ENCODE data around the gene ZG16. TPM values are rescaled to one million over a fixed set of nuclear protein-coding genes. Genes with fewer than 3 reads are reported as not detected.

The ZG16 gene
- total RNA-seq, 1 donor from 2014 or later: not detected

DNA sequence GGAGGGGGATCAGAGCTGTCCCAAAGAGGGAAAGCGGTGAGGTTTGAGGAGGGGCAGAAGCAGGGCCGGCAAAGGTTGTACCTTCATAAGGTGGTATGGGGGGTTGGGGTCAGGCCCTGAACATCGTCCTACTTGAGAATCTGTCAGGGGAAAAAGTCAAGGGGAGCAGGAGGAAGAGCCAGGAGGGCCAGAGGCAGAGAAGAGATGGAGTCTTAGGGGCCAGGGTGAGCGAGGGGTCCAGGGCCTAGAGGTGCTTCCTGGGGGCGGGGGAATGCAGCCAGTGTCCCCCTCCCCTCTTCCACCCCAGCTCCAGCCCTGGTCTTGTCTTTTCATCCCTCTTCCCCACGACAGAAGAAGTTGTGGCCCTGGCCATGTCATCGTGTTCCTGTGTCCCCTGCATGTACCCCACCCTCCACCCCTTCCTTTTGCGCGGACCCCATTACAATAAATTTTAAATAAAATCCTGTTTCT is 32.7 kb downstream of the ZG16 start:
- ATAC-seq: no peak

DNA sequence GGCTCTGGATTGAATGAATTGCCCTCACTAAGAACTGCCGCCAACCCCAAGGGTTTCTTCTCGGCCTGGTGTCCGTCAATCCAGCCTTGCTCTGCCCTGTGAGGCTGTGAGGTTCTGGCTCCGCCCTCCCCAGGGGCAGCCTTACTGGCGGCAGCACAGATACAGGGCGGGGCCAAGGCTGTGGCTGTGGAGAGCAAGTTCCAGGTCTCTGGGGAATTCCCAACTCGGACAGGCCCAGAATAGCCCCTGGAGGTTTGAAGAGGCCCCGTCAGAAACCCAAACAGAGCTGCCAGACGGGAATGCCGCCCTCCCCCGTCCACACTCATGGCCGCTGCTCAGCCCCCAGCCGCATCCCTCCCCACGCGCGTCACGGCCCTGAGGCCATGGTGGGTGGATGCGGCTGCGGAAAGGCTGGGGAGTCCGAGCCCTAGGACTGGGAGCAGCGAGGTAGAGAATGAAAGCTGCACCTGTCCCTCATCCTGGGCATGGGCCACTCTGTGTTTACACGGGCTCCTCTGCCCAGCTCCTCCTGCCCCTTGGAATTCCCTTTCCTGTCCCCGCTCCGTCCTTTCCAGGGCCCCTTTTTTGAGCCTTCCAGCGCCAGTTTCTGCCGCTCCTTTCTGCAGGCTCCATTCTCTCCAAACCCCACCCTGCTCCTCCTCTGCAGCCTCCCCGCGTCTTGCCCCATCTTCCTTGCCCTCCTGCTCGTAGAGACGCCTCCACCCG is 33.3 kb downstream of the ZG16 start:
- peak; percentile 53 for ATAC-seq

DNA sequence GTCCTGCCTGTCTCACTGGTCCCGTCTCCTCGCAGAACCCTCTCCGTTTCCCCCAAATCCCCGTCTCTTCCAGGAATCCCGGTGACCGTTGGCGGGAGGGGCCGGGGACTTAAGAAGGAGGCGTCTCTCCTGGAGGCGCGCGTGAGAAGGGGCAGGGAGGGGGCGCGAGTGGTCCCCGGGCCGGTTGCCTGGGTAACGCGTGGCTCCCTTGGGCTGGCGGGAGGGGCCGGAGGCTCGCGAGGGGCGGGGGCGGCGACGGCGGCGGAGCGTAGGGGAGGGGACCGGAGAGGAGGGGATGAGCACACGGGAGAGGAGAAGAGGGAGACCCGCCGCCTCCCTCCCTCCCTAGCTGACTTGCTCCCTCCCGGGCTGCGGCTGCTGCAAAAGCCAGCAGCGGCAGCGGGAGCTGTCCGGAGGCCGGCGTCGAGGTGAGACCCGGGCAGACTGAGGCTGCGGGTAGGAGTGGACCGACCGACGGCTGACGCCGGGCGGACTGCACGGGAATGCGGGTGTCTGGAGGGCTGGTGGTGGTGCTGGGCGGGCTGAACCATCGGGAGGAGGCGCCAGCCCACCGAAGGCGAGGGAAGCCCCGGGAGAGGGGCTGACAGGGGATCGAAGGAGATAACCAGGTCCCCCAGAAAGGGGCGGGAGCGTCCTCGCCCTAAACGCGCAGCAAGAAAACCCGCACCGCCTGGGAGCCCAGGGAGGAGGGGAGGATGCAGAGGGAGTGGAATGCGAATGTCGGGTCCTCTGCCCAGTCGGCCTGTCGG is 34.0 kb downstream of the ZG16 start, which contains the start of gene PRRT2:
Gene PRRT2, plus strand, starts transcription at position 298 of the 770 bp plus-strand sequence. CDS start 862 bp downstream, outside the sequence.
- ATAC-seq: no peak

DNA sequence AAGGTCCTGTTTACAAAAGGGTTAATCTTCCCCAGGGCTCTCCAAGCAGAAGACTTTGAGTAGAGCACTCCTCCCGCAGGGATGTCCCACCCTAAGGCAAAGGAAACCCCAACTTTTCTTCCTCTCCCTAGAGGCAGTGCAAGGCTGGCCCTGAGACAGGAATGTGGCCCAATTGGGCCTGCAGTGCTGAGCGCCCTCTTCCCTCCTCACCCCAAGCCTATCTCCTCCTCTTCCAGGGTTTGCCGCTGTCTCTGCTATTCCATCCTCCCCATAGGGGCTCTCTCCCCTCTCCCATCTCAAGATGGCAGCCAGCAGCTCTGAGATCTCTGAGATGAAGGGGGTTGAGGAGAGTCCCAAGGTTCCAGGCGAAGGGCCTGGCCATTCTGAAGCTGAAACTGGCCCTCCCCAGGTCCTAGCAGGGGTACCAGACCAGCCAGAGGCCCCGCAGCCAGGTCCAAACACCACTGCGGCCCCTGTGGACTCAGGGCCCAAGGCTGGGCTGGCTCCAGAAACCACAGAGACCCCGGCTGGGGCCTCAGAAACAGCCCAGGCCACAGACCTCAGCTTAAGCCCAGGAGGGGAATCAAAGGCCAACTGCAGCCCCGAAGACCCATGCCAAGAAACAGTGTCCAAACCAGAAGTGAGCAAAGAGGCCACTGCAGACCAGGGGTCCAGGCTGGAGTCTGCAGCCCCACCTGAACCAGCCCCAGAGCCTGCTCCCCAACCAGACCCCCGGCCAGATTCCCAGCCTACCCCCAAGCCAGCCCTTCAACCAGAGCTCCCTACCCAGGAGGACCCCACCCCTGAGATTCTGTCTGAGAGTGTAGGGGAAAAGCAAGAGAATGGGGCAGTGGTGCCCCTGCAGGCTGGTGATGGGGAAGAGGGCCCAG is 34.9 kb downstream of the ZG16 start:
- ATAC-seq: no peak

DNA sequence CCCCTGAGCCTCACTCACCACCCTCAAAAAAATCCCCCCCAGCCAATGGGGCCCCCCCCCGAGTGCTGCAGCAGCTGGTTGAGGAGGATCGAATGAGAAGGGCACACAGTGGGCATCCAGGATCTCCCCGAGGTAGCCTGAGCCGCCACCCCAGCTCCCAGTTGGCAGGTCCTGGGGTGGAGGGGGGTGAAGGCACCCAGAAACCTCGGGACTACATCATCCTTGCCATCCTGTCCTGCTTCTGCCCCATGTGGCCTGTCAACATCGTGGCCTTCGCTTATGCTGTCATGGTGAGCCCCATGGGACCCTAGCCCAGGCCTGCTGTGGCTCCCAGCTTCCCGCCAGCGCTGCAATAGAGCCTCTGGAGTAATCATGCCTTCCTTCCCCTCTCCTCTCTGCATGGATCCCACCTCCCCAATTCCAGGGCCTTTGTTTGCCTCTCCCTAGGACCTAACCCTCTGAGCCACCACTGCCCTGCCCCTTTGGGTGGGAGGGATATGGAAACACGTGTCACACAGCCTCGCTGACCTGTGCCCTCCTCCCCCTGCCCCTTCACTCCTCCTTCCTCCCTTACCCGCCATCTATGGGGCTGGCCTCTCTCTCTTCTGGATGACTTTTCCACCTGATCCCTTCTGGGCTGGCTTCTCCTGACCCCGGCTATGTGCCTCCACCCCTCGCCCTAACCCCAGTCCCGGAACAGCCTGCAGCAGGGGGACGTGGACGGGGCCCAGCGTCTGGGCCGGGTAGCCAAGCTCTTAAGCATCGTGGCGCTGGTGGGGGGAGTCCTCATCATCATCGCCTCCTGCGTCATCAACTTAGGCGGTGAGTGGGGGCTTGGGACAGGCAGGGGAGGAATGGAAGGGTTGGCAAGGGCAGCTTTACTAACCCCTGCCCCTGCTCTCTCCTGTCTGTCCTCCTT is 35.8 kb downstream of the ZG16 start:
- no peak for ATAC-seq

DNA sequence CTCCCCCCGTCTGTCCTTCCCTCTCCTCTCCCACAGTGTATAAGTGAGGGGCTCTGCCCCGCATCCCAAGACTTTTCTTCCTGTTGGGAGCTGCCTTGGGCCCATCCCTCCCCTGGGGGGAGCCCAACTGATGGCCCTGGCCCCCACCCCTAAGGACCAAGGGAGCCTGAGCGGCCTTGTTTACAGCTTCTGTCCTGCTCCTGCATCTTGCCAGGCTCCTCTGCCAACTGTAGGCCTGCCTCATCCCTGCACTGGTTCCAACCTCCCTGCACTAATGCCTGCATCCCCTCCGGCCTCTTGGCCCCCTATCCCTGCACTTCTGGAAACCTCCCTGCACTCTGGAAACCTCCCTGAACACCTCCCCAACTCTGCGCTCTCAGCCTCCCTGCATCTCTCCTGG is 36.5 kb downstream of the ZG16 start:
- no peak for ATAC-seq

DNA sequence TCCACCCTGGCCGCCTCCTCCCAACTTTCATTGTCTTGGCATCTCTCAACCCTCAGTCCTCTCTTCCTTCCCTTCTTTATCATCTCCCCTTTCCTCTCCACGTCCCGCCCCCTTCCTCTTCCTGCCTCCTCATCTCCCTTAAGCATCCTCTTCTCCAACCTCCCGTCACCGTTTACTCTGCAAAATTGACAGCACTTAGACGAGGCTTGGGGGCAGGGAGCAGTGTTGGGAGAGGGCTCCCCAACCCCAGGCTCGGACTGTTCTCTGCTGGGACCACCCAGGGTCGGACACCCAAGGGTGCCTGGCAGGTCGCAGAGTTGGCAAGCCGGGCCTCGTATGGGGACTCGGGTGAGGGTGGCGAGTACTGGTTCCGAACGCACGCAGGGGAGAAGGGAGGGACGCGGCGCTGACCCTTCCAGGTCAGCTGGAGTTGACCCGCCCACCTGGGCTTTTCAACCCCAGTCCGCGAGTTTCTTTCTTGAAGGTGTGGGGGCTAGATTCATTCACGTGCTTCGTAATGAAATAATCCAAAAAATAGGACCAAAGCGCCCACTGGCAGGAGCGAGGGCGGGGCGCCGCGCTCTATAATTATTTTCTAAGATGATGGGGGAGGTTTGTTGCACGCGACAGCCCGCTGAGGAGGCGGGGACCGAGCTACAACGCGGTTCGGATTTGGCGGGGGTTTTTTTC is 37.1 kb downstream of the ZG16 start:
- no peak for ATAC-seq

DNA sequence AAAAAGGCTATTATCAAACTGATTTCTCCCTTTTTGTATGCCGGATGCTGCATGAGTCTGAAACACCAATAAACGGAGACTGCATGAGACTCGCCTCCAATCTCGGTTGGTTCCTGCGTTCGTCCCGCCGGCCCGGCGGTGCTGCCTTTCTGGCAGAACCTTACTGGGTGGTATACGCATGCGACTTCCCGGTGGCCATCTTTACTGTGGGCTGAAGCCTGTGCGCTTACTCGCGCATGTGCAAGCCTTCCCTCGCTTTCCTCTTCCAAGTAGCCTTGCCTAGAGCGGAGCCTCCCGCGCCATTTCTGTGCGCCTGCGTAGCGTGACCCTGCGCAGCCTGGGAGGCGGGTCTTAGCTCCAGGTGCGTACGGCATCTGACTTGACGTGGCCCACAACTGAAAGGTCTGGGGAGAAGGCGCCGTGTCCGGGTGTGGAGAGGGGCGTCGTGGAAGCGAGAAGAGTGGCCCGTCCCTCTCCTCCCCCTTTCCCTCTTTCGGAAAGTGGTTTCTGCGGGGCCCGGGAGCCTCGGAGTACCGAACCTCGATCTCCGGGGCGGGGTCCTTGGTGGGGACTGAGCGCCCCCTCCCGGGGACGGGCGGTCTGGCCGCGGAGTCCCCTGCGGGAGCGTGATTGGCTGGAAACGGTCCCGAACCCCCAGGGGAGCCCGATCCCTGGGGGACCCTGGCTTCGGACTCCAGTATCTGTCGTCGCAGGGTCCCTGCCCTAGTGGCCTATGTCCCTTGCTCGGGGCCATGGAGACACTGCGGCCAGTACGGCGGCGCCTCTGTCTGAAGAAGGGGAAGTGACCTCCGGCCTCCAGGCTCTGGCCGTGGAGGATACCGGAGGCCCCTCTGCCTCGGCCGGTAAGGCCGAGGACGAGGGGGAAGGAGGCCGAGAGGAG is 38.0 kb downstream of the ZG16 start, which contains the start of gene PAGR1:
Gene PAGR1, plus strand, starts transcription at position 360 of the 901 bp plus-strand sequence. Its CDS starts 374 bp downstream, at position 734.
- ATAC-seq: peak; percentile 85

DNA sequence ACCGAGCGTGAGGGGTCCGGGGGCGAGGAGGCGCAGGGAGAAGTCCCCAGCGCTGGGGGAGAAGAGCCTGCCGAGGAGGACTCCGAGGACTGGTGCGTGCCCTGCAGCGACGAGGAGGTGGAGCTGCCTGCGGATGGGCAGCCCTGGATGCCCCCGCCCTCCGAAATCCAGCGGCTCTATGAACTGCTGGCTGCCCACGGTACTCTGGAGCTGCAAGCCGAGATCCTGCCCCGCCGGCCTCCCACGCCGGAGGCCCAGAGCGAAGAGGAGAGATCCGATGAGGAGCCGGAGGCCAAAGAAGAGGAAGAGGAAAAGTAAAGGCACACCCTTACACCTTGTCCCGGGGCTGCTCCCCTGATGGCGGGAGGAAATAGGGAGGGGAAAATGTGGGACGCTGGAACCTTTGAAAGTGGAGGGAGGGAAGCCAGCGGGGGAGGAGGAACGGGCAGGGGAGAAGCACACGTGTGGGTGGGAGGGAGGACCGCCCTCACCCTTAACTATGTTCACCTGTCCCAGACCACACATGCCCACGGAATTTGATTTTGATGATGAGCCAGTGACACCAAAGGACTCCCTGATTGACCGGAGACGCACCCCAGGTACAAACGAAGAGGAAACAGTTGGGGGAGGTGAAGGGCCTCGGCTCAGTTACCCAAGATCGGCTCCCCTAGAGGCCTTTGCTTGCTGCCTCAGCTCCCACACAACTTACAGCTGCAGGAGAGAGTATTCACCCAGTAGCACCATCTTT is 38.8 kb downstream of the ZG16 start:
- peak; percentile 14 for ATAC-seq

DNA sequence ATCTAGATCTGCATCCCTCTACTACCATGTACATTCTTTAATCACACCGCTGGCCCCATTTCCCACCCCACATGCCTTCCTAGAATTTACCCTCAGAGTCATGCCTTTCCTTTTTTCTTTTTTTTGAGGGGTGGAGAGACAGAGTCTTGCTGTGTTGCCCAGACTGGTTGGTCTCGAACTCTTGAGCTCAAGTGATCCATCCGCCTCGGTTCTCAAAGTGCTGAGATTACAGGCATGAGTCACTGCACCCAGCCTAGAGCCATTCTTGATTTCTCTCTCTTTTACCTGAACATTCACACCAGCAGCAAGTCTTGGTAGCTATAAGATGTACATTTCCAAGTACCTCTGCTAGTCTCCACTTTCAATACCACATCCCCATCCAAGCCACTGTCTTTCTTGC is 40.0 kb downstream of the ZG16 start:
- ATAC-seq: no peak

DNA sequence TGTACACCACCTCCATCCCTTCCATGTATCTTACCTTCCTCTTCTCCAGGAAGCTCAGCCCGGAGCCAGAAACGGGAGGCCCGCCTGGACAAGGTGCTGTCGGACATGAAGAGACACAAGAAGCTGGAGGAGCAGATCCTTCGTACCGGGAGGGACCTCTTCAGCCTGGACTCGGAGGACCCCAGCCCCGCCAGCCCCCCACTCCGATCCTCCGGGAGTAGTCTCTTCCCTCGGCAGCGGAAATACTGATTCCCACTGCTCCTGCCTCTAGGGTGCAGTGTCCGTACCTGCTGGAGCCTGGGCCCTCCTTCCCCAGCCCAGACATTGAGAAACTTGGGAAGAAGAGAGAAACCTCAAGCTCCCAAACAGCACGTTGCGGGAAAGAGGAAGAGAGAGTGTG is 41.5 kb downstream of the ZG16 start:
- ATAC-seq: no peak

DNA sequence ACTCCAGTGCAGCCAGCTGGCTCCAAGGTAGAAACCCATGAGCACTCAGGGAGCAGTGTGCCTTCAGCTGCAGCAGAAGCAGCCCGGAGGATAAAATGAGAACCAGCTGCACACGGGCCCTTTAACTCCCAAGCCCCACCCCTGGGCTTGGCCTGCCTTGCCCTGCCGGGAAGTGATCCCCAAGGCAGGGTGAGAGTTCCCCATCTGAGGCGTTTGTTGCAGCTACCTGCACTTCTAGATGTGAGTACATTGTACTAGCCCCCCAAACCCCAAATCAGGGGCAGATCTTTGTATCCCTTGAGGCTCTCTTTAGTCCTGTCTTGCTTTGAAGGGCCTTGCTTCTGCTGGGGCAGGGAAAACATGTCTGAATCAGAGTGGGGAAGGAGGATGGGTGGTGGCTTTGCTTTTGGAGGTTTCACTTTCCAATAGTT is 42.2 kb downstream of the ZG16 start, which contains the start of gene MVP:
Gene MVP, plus strand, starts transcription at position 192 of the 431 bp plus-strand sequence. CDS start 10,088 bp downstream, outside the sequence.
- peak; percentile 50 for ATAC-seq

DNA sequence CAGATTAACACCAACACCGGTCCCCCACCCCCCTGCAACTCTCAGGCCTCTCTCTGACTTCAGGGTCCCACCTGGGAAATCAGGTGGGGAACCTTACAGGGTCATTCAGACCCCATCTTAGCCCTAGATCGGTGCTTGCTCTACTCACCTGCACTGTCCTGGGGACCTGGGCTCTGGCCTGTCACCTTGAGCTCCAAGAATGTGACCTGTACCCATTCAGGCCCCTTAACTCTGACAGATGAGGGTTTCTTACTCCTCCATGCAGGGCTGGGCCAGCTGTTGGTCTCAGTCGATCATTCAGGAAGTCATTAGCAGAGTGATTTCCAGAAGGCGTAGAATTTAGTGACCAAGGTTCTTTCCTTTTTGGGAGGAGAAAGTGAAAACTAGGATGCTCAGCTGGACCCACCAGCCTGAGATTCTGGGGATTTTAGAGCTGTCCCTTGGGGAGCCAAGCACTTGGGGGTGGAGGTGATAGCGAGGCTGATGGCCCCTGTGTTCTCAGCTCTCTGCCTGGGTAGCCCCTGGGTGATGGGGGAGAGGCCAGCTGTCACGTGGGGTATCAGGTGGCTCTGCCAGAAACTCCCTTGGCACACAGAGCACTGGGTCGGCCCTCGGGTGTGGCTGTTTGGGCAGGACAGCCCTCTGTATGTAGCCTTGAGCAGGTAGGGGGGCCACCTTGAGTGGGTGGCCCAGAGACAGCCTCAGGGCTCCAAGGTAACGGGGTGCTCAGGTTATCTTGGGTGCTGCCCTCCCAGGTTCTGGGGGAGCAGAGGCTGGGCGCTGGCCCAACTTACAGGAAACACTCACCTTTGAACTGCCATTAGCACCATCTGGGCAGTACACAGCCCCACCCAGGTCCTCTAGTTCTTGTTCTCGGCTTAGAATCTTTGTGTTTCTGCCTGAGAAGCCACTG is 42.9 kb downstream of the ZG16 start:
- peak; percentile 59 for ATAC-seq

DNA sequence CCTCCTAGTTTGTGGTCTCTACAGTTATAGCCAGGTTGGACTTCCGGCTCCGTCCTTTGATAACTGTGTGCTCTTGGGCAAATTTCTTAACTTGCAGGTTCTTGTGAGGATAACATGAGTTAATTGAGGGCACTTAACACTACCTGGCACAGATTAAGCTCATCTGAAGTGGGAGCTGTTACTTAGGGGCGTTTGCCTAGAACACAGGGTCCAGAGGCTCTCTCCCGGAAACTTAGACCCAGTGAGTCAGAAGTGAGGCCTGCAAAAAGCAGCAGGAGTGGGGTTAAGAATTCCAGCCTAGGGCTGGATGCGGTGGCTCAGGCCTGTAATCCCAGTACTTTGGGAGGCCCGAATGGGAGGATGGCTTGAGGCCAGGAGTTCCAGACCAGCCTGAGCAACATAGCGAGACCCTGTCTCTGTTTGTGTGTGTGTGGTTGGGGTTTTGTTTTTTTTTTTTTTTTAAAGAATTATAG is 43.6 kb downstream of the ZG16 start:
- ATAC-seq: peak; percentile 30

DNA sequence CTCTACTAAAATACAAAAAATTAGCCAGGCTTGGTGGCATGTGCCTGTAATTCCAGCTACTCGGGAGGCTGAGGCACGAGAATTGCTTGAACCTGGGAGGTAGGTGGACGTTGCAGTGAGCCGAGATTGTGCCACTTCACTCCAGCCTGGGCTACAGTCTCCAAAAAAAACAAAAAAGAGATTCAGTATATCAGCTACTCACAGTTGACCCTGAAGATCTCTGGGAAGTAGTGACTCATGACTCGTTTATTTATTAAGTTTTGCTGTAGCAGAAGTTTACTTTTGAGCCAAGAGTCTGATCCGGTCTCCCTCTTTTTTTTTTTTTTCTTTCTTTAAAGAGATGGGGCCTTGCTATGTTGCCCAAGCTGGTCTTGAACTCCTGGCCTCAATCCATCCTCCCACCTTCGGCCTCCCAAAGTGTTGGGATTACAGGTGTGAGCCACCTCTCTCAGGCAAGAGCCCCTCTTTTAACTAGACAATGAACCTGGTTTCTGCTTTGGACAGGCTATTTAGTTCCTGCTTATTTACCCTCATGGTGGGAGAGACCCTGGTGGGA is 46.6 kb downstream of the ZG16 start:
- ATAC-seq: no peak

DNA sequence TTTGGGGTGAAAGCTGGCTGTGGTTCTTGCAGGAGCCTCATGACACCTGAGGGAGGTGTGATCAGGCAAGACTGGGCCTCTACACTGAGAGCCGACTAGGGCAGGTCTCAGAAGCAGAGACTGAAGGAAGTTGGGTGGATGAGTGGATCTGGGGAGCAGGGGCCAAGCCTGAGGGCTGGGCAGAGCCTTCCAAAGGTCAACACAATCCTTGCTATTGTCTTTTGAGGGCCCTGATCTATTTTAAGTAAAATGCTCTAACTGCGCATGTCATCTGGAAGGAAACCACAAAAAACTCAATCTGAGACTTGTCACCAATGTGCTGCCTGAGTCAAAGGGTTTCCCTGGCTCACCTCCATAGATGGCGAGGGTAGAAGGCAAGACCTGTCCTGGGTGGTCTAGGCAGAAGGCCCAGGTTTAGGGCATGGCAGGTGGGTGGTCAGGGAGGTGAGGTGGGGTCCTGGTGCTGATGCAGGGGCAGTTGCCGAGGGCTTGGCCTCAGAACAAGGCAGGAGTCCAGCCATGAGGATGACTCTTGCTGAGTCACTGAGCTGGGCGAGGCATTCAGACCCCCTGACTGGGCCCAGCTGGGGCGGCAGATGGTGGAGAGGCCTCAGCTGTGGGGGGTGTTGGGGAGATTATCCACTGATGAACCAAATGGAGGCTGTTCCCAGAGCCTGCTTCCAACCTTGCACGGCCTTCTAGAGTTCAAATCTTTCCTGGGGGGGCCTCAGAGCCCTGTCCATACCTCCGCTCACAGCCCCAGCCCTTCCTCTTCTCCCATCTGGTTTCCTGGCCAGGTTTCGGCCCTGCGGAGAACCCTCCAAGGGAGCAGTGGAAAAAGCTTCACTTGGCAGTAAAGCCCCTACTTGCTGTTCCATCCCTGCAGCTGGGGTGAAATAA is 47.3 kb downstream of the ZG16 start:
- ATAC-seq: peak; percentile 56

Measured in esophagus mucosa (tissue), 1 donor.